GM20431 (cell line): Measurements from ENCODE around the gene ANXA2.
"Not testable (repeated sequence)": the region's sequence is repeated elsewhere in the genome, so short reads cannot be mapped to it uniquely, and the experiment has no call there.

Experiments used
- in situ Hi-C: fragments of 300-500 bp; cut with MseI, MboI; formaldehyde crosslinking; loops from one replicate; pipeline ENCODE4 v1.15.0; 2020; ENCODE audit warnings: low sequenced_read_pairs; ENCODE audit not compliant: unreplicated experiment

The ANXA2 gene

DNA sequence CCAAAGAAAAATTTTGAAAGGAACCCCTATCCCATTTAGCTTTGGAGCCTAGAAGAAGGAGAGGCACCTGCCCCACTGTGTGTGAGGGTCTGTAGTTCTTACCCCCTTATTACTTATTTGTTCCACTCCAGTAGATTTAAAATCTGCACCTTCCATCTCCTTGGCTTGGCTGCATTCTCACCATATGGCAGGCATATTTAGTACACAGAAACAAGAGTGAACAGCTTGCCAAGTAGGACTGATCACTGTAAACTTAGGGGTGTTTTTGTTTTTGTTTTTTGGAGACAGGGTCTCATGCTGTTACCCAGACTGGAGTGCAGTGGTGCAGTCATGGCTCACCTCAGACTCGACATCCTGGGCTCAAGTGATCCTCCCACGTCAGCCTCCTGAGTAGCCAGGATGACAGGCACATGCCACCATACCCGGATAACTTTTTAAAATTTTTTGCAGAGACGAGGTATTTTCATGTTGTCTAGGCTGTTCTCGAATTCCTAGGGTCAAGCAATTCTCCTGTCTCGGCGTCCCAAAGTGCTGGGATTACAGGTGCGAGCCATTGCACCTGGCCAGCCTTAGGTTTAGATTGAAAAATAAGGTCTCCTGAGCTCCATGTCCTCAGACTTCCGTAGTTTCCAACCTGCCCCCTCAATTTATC is 14.1 kb upstream of the ANXA2 start:
- in situ Hi-C loops: no loop called here

DNA sequence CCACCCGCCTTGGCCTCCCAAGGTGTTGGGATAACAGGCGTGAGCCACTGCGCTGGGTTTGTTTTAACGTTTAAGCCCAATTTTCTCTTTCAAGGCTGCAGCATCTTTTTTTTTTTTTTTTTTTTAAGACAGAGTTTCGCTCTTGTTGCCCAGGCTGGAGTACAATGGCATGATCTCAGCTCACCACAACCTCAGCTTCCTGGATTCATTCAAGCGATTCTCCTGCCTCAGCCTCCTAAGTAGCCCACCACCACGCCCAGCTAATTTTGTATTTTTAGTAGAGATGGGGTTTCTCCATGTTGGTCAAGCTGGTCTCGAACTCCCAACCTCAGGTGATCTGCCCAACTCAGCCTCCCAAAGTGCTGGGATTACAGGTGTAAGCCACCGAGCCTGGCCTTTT is 12.6 kb upstream of the ANXA2 start:
- in situ Hi-C loops: not testable (repeated sequence)

GRCh38 chr15:60408463-60408981 is 10.7 kb upstream of the ANXA2 start:
- in situ Hi-C loops: no loop called here

- in situ Hi-C loops: no loop called here
Measured at GRCh38 chr15:60407415-60407805, 9.6 kb upstream of the ANXA2 start.

DNA sequence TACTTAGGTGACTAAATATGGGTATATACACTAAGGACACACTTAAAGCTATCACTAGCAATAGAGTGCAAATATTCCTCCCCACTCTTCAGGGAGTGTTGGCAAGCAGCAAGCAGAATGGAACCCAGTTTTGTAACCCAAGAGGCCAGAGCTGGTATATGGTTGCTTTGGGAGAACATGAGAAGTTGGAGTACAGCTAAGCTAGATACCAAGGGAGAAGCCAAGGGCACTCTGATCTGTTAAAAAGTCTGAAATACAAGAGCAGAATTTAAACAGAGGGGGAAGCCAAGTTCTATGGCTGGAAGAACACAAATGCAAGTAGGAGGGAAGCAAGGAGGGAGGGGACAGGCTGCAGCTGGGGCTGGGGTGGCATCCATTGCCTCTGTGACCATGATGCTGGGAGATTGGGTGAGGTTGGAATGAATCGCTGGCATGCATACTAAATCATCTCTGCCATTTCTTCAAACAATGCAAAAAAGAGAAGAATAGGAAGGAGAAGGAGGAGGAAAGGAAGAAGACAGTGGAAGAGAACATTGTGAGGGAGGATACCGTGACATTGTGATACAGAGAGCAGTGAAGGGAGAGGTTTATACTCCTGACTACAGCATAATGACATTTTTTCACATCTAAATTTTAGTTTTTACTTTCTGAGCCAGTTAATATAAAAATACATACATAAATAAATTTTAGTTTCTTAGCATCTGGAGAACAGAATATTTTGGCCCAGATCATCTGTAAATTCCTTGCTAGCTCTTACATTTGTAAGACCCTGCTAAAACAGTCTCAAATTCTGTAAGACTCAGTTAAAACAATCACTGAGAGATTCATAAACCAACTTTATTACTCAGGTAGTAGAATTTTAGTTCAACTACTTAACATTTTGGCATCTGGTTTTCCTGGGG is 9.0 kb upstream of the ANXA2 start:
- in situ Hi-C loops: no loop called here

- in situ Hi-C loops: no loop called here
Measured at GRCh38 chr15:60405399-60405798, 7.6 kb upstream of the ANXA2 start.

DNA sequence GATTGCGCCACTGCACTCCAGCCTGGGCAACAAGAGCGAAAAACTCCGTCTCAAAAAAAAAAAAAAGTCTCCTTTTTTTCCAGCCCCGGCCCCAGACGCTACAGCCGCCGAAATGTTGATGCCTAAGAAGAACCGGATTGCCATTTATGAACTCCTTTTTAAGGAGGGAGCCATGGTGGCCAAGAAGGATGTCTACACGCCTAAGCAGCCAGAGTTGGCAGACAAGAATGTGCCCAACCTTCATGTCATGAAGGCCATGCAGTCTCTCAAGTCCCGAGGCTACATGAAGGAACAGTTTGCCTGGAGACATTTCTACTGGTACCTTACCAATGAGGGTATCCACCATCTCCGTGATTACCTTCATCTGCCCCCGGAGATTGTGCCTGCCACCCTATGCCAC is 6.6 kb upstream of the ANXA2 start:
- in situ Hi-C loops: not testable (repeated sequence)

DNA sequence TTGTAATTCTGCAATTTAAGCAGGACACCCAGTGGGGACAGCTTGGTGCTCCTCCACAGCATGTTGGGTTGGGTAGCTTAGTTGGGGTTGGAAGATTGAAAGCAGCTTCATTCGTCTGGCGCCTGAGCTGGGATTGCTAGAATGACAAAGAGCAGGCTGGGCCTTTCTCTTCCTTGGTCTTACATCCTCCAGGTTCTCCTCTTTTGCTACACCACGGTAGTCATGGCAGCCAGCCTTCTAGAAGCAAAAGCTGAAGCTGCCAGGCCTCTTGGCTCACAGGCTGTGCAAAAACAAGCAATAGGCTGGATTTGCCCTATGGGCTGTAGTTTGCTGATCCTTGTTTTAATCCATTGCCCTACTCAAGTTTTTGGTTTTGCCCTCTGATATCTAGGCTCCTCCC is 3.2 kb upstream of the ANXA2 start:
- in situ Hi-C loops: no loop called here

GRCh38 chr15:60399931-60400330 is 2.1 kb upstream of the ANXA2 start:
- in situ Hi-C loops: no loop called here

DNA sequence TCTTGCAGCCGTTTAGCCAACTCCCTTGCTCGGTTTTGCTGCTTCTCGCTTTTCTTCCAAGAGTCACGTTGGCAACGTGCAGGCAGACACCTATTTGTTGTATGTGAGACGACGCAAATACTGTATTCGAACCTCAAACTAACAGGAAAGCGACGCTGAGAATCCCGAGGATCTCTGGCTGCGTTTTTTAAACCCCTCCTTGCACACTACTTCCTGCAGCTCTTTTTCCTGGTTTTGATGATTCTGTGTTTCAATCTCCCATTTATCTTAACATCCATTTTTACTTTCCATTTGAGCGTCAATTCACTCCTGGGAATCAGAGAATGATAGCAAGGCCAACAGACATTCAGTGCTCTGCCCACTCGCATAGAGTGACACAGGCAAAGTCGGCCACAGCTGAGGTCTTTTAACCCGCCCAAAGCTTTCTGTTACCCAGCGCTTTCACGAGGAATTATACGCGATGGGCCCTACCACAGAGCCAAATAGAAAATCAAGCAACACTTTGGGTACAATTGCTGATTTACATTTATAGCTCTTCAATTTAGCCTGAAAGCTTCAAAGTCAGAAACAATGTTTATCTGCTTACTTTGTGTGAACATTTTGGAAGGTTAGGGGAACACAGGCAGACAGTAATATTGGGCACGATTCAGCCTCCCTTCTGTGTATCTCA is 1.6 kb upstream of the ANXA2 start:
- in situ Hi-C loops: no loop called here

DNA sequence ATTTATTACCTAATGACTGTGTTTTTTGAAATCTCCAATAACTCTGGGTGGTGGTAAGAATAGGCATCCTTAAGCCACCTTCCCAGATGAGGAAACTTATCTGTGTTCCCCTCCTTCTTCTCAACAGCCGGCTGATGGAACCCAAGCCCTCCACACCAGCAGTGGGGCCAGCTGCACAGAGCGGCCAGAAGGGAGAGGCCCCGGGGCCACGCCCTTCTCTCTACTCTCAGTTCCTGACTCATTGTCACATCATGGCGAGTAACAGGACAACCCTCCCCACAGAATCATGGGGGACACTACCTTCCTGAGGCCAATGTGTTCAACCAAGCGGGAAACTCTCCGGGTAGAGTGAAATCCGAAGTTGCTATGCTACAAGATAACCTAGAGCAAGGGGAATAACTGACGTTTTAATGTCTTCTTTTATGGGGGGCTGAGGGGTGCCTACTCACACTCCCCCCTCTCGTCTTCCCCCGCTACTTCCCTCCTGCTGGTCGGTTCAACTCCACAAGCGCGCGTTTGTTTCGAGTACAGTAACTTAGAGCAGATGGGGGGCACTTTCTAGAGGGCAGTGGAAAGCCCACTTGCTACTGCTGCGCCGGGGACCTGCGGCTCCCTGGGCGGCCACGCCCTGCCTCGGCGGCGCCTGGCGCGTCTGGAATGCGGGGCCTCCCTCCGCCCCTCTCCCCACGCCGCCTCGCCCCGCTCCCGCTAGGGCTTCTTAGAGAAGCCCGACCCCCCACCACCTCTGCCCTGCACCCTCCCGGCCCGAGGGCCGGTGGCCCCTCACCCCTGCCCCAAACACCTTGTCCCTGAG is 621 bp downstream of the ANXA2 start:
- in situ Hi-C loops: no loop called here

DNA sequence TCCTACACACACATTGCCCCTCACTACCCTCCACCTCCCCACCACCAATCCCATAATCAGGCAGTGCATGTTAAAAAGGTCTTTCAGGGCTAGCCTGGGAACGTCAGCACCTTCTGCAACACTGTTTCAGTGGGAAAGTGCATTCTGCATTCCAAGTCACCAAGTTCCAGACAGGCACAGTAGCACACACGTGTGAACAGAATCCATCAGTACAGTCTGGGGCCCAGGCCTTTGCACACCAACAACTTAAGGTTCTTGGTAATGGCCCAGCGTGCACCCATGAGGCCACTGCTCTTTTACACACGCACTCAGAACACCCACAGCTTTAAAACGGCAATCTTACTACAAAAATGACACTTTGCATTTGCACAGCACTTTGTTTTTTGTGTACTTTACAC is 1.2 kb downstream of the ANXA2 start:
- in situ Hi-C loops: no loop called here

GRCh38 chr15:60396100-60396499 is 1.7 kb downstream of the ANXA2 start:
- in situ Hi-C loops: no loop called here

- in situ Hi-C loops: no loop called here
Measured at GRCh38 chr15:60395276-60396011, 2.3 kb downstream of the ANXA2 start.

GRCh38 chr15:60394689-60395097 is 3.1 kb downstream of the ANXA2 start:
- in situ Hi-C loops: no loop called here

GRCh38 chr15:60392986-60393790 is 4.6 kb downstream of the ANXA2 start:
- in situ Hi-C loops: no loop called here

DNA sequence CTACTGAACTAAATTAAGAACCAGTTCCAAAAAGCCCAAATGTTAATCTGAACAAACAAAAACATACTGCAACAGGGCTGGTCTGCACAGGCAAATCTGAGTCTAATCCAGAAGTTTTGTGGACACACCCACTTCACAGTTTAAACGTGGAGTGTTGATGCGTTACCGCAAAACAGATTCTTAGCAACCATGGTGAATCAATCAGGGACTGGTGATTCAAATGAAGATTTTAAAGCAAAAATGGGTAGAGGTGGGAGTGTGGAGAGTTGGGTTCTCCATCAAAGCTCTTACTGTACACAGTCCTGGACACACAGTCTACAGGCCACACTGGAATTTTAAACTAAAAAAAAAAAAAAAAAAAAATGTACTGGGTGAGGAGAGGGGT is 5.2 kb downstream of the ANXA2 start:
- in situ Hi-C loops: no loop called here

DNA sequence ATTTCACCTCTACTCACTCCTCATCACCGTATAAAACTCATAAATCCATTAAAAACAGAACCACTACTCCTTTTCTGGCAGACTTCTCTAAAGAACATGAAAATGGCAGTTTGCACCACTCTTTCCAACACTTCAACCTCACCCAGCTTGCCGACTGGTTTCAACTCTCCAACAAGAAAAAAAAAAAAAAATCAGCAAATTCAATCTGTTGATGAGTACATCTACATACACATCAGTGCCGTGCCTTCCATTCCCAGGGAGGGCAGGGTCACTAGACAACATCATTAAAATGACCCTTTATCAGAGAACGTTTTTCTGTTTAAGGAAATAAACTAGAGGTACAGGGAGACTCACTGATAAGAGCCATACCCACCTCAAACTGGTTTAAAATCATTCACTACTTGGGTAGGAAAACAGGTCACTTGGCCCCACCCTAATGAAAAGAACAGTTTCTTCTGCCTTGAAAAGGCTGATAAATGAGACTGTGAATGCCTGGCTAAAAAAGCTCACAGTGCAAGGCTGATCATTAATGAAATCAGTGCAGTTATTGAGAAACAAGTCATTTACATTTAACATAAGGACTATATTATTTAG is 6.0 kb downstream of the ANXA2 start:
- in situ Hi-C loops: no loop called here
